Erythroblast (primary cell): ENCODE data around the gene GCHFR.

Source experiments
- GATA1 ChIP-seq: IDR thresholded peaks from 2 replicates; pipeline ENCODE4 v1.6.1; 2011; ENCODE audit warnings: low read depth, mild to moderate bottlenecking, control low read depth, low read length, moderate library complexity
- POLR2A ChIP-seq: IDR thresholded peaks from 2 replicates; pipeline ENCODE4 v1.6.1; 2011; ENCODE audit warnings: mild to moderate bottlenecking, low read length

- TF ChIP-seq POLR2A (no peak), GATA1 (no peak)
These were observed 7.4 kb downstream of the GCHFR start for GRCh38 chr15:40771242-40771641.
